Prostate gland (tissue), 2 donors: Measurements from ENCODE around the gene NLRP11. TPM values are rescaled to one million over a fixed set of nuclear protein-coding genes. Genes with fewer than 3 reads are reported as not detected.

Experiments used
- DNase-seq: peaks from one replicate; pipeline ENCODE4 v3.0.0-alpha.2; 2019; ENCODE audit warnings: low spot score
- H3K27ac ChIP-seq, 2 donors: fragments of 200-600 bp; sonication (generic); 2 replicates each; pipeline ENCODE4 v1.5.1; 2017 to 2019
- H3K27me3 ChIP-seq: fragments of 200-600 bp; sonication (generic); replicated peaks from 2 replicates; pipeline ENCODE4 v1.5.1; 2019; ENCODE audit not compliant: insufficient read depth
- H3K36me3 ChIP-seq, 2 donors: fragments of 200-600 bp; sonication (generic); 1 replicate in 1 of 2; 2 replicates in 1 of 2; pipeline versions ENCODE4 v1.5.1 to v1.8.1; 2017 to 2019
- H3K4me1 ChIP-seq: fragments of 200-600 bp; sonication (generic); replicated peaks from 2 replicates; pipeline ENCODE4 v1.5.1; 2019
- H3K4me3 ChIP-seq, 2 donors: fragments of 200-600 bp; sonication (generic); 2 replicates each; pipeline ENCODE4 v1.5.1; 2017 to 2019
- H3K9me3 ChIP-seq: fragments of 200-600 bp; sonication (generic); 2 replicates; pipeline ENCODE4 v1.5.1; 2017
- CTCF ChIP-seq, 4 experiments: fragments of 200-600 bp in 2 of 4; fragments of 450-650 bp in 2 of 4; sonication (generic) in 2 of 4; IDR thresholded peaks; 1 replicate in 3 of 4; 2 replicates in 1 of 4; pipeline ENCODE4 v1.5.1; 2016 to 2019; ENCODE audit warnings: antibody characterized with exemption in 4 of 4, mild to moderate bottlenecking in 2 of 4, moderate library complexity in 2 of 4
- POLR2A ChIP-seq: fragments of 450-650 bp; IDR thresholded peaks from one replicate; pipeline ENCODE4 v1.6.1; 2016; ENCODE audit warnings: antibody characterized with exemption, mild to moderate bottlenecking
- POLR2AphosphoS5 ChIP-seq: sonication (generic); formaldehyde crosslinking; IDR thresholded peaks from one replicate; pipeline ENCODE4 v1.6.1; 2017; ENCODE audit warnings: antibody characterized with exemption
- WGBS: methylation state at CpG from one replicate; pipeline ENCODE4 v1.1.5; 2018; 5-methylcytosine and 5-hydroxymethylcytosine counted together
- intact Hi-C: fragments of 100-400 bp; cut with DNase I; formaldehyde crosslinking; loops from one replicate; pipeline ENCODE4 v1.14.2; 2022
- total RNA-seq, 2 donors: library from RNA; depleted of rRNA; stranded (reverse); fragments of >200 nt; gene quantifications; one replicate each; pipeline ENCODE4 v1.1.0, GENCODE V29; 2016

Gene NLRP11
- total RNA-seq, 2 donors from 2014 or later, result 1.5 TPM; not detected in 1

- no peak overlapping the region for H3K27ac ChIP-seq
- H3K4me1 ChIP-seq, result no peaks in the 10 kb centered on the region
- no peaks in the 10 kb centered on the region for H3K9me3 ChIP-seq
- TF ChIP-seq POLR2A, result no peak
- no peak for TF ChIP-seq CTCF (IDR thresholded peaks at IDR 0.05)
- TF ChIP-seq POLR2AphosphoS5, result no peak
- no peak overlapping the region for H3K4me3 ChIP-seq
- intact Hi-C loops, result no loop called here
- H3K27me3 ChIP-seq, result no peaks in the 10 kb centered on the region
- no peaks in the 10 kb centered on the region for H3K36me3 ChIP-seq
- 74% methylated on average over 3 of the region's 3 CpGs for WGBS
- no peak for DNase-seq
These were observed 11.8 kb downstream of the NLRP11 start for GRCh38 chr19:55820037-55820436.

- DNase-seq, result no peak
- intact Hi-C loops, result no loop called here
- TF ChIP-seq POLR2A (no peak), CTCF (IDR thresholded peaks at IDR 0.05) (no peak), POLR2AphosphoS5 (no peak)
- Histone ChIP-seq H3K9me3 (no peaks in the 10 kb centered on the region), H3K27ac (no peak overlapping the region), H3K4me3 (no peak overlapping the region), H3K27me3 (no peaks in the 10 kb centered on the region), H3K36me3 (no peaks in the 10 kb centered on the region), H3K4me1 (no peaks in the 10 kb centered on the region)
- WGBS, result 91% methylated on average over 5 of the region's 5 CpGs
These were observed 17.9 kb downstream of the NLRP11 start for GRCh38 chr19:55813906-55814305.

- WGBS, result 55% methylated on average over 7 of the region's 7 CpGs
- intact Hi-C loops, result no loop called here
These were observed 19.4 kb downstream of the NLRP11 start for GRCh38 chr19:55812449-55812848.

GRCh38 chr19:55811340-55811739 is 20.5 kb downstream of the NLRP11 start:
- intact Hi-C loops, result no loop called here
- DNase-seq, result no peak
- no peak overlapping the region for H3K27ac ChIP-seq
- TF ChIP-seq POLR2A (no peak), CTCF (IDR thresholded peaks at IDR 0.05) (no peak), POLR2AphosphoS5 (no peak)
- H3K36me3 ChIP-seq, result no peaks in the 10 kb centered on the region
- no peaks in the 10 kb centered on the region for H3K4me1 ChIP-seq
- WGBS, result 82% methylated on average over 3 of the region's 3 CpGs
- H3K9me3 ChIP-seq, result no peaks in the 10 kb centered on the region
- no peak overlapping the region for H3K4me3 ChIP-seq
- no peaks in the 10 kb centered on the region for H3K27me3 ChIP-seq

More at GRCh38 chr19:55812449-55812848, 19.4 kb downstream of the NLRP11 start:
- no peak for DNase-seq
- TF ChIP-seq CTCF (IDR thresholded peaks at IDR 0.05), result no peak
- Histone ChIP-seq H3K4me1 (no peaks in the 10 kb centered on the region), H3K36me3 (no peaks in the 10 kb centered on the region), H3K27me3 (no peaks in the 10 kb centered on the region), H3K9me3 (no peaks in the 10 kb centered on the region), H3K4me3 (no peak overlapping the region), H3K27ac (no peak overlapping the region)

GRCh38 chr19:55809381-55810058 is 22.3 kb downstream of the NLRP11 start:
- H3K4me1 ChIP-seq, result no peaks in the 10 kb centered on the region
- no peak overlapping the region for H3K27ac ChIP-seq
- H3K4me3 ChIP-seq, result no peak overlapping the region
- no peaks in the 10 kb centered on the region for H3K36me3 ChIP-seq
- H3K9me3 ChIP-seq, result no peaks in the 10 kb centered on the region
- no peaks in the 10 kb centered on the region for H3K27me3 ChIP-seq
- DNase-seq, result peak; percentile 25
- TF ChIP-seq CTCF (IDR thresholded peaks at IDR 0.05) (peak in 3 of 4 experiments; percentile 14 to 36 (median 24)), POLR2AphosphoS5 (no peak), POLR2A (no peak)
- 31% methylated on average over 20 of the region's 20 CpGs for WGBS
- intact Hi-C loops, result no loop called here
